Measurements from ENCODE around the gene PPM1A. TPM values are rescaled to one million over a fixed set of nuclear protein-coding genes. Genes with fewer than 3 reads are reported as not detected.

The PPM1A gene
- total RNA-seq, 1 experiment from 2014 or later = 41.7 TPM

DNA sequence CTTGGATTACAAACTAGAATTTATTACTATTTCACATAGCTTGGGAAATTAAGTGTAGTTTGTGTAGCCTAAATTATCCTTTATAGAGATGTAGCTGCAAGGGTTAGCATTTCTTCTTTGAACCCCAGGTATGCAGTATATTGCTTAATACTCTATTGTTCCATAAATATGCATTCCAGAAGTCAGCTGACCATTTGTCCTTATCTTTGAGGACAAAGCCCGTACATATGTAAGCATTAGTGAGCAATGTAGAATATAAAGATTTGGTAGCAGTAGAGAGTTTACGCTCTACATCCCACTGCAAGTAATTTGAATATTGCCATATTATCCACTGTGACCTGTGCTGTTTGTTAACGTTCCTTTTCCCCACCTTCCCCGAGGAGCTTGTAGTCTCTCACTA is 26.9 kb downstream of the PPM1A start:
- H3K4ac ChIP-seq (ENCODE audit: low read depth, low read length) = no peak overlapping the region
- H3K9ac ChIP-seq (ENCODE audit: extremely low read depth, insufficient read length, low read length) = no peak overlapping the region
- H2AK5ac ChIP-seq (ENCODE audit: insufficient read length, low read length) = no peak overlapping the region
- TF ChIP-seq, protein P1, sequence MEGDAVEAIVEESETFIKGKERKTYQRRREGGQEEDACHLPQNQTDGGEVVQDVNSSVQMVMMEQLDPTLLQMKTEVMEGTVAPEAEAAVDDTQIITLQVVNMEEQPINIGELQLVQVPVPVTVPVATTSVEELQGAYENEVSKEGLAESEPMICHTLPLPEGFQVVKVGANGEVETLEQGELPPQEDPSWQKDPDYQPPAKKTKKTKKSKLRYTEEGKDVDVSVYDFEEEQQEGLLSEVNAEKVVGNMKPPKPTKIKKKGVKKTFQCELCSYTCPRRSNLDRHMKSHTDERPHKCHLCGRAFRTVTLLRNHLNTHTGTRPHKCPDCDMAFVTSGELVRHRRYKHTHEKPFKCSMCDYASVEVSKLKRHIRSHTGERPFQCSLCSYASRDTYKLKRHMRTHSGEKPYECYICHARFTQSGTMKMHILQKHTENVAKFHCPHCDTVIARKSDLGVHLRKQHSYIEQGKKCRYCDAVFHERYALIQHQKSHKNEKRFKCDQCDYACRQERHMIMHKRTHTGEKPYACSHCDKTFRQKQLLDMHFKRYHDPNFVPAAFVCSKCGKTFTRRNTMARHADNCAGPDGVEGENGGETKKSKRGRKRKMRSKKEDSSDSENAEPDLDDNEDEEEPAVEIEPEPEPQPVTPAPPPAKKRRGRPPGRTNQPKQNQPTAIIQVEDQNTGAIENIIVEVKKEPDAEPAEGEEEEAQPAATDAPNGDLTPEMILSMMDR (conservative IDR thresholded peaks at IDR 0.05) = no peak
- no peak overlapping the region for H4K91ac ChIP-seq (ENCODE audit: insufficient read length, low read depth, low read length)
- H3K23me2 ChIP-seq (ENCODE audit: insufficient read length, low read depth, low read length, poor library complexity, severe bottlenecking) = no peaks in the 10 kb centered on the region
- no peak overlapping the region for H4K5ac ChIP-seq (ENCODE audit: insufficient read length, low read depth, low read length)
- no peaks in the 10 kb centered on the region for H3K9me3 ChIP-seq (ENCODE audit: control insufficient read depth, low read depth, low read length)
- H2AFZ ChIP-seq (ENCODE audit: low read length) = no peak overlapping the region
- Mint-ChIP-seq H3K4me1 (peaks cover 46 to 54% of the 10 kb centered on the region in 2 experiments), H3K4me3 (no peak overlapping the region), H3K36me3 (ENCODE audit: insufficient read depth in 1 of 3, low read depth in 3 of 3) (peaks cover 0 to 9% (median 8%) of the 10 kb centered on the region in 3 experiments; a peak in 4 of 7 replicates), H3K27ac (peak overlapping the region; percentile 13 to 80 (median 57)), H3K9me3 (no peaks in the 10 kb centered on the region), H3K27me3 (ENCODE audit: low read depth) (no peaks in the 10 kb centered on the region)
- no peak overlapping the region for H3K23ac ChIP-seq (ENCODE audit: insufficient read length, low read depth, low read length)
- no peak overlapping the region for H2BK20ac ChIP-seq (ENCODE audit: low read depth, low read length, poor library complexity, severe bottlenecking)
- peaks cover 8% of the 10 kb centered on the region; the same call in 1 of the 2 replicates for H3K4me1 ChIP-seq (ENCODE audit: insufficient read depth, low read length)
- no peak overlapping the region for H4K8ac ChIP-seq (replicated peaks; ENCODE audit: insufficient read length, low read depth, low read length)
- no peaks in the 10 kb centered on the region for H3K79me1 ChIP-seq (ENCODE audit: insufficient read depth, low read depth, low read length, poor library complexity, severe bottlenecking)
- peaks cover 7% of the 10 kb centered on the region; the same call in 1 of the 2 replicates for H3K79me2 ChIP-seq (ENCODE audit: insufficient read depth, low read length)
- no peak overlapping the region for H2BK12ac ChIP-seq (ENCODE audit: insufficient read length, low read depth, low read length)
- H3K56ac ChIP-seq (ENCODE audit: insufficient read length, low read depth, low read length) = no peak overlapping the region
- H2BK5ac ChIP-seq (ENCODE audit: insufficient read length, low read length) = no peak overlapping the region
- no peaks in the 10 kb centered on the region for H4K20me1 ChIP-seq (ENCODE audit: control insufficient read depth, insufficient read depth, insufficient read length)
- WGBS (ENCODE audit: extremely low coverage, insufficient read length, low lambda C conversion rate) = no CpG with 5 or more reads among the region's 4 CpGs
- no peak overlapping the region for H2BK120ac ChIP-seq (ENCODE audit: low read depth, low read length, poor library complexity, severe bottlenecking)
- H3K18ac ChIP-seq (ENCODE audit: insufficient read length, low read depth, low read length) = no peak overlapping the region
- H3T11ph ChIP-seq (ENCODE audit: low read length) = no peak overlapping the region
- DNase-seq = no peak
- H3K27me3 ChIP-seq (ENCODE audit: insufficient read depth, low read length) = no peaks in the 10 kb centered on the region
- no peak overlapping the region for H3K14ac ChIP-seq (ENCODE audit: insufficient read depth, low read length)
- no peak overlapping the region for H2BK15ac ChIP-seq (ENCODE audit: low read depth, low read length)
- H3K27ac ChIP-seq (ENCODE audit: insufficient read length, low read depth, low read length) = no peak overlapping the region
- no peak overlapping the region for H3K4me2 ChIP-seq (ENCODE audit: insufficient read depth, insufficient read length, low read length)

Data from H9 (cell line).